Measurements from ENCODE around the gene CRAMP1.

DNA sequence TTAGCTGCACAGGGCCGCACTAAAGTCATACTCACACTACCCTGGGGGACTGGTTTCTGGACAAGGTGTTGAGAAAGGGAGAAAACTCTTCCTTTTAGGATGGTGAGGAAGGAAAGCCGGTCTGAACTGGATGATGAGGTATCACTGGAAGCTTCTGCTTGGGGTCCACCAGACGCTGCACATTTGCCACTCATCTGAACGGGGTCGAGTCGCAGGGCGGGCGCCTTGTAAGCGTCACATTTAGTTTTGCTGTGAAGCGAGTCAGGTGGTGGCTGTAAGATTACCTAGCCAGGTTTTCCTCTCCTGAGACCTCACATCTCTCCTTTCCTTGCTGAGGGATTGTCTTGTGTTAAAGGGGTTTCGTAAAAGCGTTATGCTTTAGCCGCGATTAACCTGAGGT is 68.2 kb downstream of the CRAMP1 start:
- TF ChIP-seq, protein P1, sequence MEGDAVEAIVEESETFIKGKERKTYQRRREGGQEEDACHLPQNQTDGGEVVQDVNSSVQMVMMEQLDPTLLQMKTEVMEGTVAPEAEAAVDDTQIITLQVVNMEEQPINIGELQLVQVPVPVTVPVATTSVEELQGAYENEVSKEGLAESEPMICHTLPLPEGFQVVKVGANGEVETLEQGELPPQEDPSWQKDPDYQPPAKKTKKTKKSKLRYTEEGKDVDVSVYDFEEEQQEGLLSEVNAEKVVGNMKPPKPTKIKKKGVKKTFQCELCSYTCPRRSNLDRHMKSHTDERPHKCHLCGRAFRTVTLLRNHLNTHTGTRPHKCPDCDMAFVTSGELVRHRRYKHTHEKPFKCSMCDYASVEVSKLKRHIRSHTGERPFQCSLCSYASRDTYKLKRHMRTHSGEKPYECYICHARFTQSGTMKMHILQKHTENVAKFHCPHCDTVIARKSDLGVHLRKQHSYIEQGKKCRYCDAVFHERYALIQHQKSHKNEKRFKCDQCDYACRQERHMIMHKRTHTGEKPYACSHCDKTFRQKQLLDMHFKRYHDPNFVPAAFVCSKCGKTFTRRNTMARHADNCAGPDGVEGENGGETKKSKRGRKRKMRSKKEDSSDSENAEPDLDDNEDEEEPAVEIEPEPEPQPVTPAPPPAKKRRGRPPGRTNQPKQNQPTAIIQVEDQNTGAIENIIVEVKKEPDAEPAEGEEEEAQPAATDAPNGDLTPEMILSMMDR (IDR thresholded peaks at IDR 0.05 in 2 of 3, conservative IDR thresholded peaks at IDR 0.05 in 1 of 3; ENCODE audit: borderline replicate concordance in 1 of 3, insufficient read depth in 1 of 3, low read depth in 2 of 3, low read length in 2 of 3) = no peak
- TF ChIP-seq, protein P2, sequence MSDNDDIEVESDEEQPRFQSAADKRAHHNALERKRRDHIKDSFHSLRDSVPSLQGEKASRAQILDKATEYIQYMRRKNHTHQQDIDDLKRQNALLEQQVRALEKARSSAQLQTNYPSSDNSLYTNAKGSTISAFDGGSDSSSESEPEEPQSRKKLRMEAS (IDR thresholded peaks at IDR 0.05) = no peak
- TF ChIP-seq EZH2phosphoT487 (IDR thresholded peaks at IDR 0.05; ENCODE audit: borderline replicate concordance) (no peak), EZH2 (IDR thresholded peaks at IDR 0.05) (no peak), EGR1 (IDR thresholded peaks at IDR 0.05; ENCODE audit: low read depth) (no peak), YY1 (IDR thresholded peaks at IDR 0.05; ENCODE audit: extremely low read depth, insufficient replicate concordance, low read depth, low read length) (no peak)
- TF ChIP-seq, protein P3, sequence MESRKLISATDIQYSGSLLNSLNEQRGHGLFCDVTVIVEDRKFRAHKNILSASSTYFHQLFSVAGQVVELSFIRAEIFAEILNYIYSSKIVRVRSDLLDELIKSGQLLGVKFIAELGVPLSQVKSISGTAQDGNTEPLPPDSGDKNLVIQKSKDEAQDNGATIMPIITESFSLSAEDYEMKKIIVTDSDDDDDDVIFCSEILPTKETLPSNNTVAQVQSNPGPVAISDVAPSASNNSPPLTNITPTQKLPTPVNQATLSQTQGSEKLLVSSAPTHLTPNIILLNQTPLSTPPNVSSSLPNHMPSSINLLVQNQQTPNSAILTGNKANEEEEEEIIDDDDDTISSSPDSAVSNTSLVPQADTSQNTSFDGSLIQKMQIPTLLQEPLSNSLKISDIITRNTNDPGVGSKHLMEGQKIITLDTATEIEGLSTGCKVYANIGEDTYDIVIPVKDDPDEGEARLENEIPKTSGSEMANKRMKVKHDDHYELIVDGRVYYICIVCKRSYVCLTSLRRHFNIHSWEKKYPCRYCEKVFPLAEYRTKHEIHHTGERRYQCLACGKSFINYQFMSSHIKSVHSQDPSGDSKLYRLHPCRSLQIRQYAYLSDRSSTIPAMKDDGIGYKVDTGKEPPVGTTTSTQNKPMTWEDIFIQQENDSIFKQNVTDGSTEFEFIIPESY (IDR thresholded peaks at IDR 0.05; ENCODE audit: extremely low read depth, insufficient replicate concordance, low read length) = no peak
